Embryonic facial prominence (tissue), 1 donor: ENCODE results near the gene NELFCD.
"Not testable (repeated sequence)": the region's sequence is repeated elsewhere in the genome, so short reads cannot be mapped to it uniquely, and the experiment has no call there.

ENCODE experiments used
- DNase-seq: peaks from one replicate; pipeline ENCODE4 v3.0.0-alpha.2; 2016; ENCODE audit errors: extremely low spot score

The NELFCD gene

GRCh38 chr20:59025511-59025910, 44.5 kb downstream of the NELFCD start:
- no peak for DNase-seq

DNA sequence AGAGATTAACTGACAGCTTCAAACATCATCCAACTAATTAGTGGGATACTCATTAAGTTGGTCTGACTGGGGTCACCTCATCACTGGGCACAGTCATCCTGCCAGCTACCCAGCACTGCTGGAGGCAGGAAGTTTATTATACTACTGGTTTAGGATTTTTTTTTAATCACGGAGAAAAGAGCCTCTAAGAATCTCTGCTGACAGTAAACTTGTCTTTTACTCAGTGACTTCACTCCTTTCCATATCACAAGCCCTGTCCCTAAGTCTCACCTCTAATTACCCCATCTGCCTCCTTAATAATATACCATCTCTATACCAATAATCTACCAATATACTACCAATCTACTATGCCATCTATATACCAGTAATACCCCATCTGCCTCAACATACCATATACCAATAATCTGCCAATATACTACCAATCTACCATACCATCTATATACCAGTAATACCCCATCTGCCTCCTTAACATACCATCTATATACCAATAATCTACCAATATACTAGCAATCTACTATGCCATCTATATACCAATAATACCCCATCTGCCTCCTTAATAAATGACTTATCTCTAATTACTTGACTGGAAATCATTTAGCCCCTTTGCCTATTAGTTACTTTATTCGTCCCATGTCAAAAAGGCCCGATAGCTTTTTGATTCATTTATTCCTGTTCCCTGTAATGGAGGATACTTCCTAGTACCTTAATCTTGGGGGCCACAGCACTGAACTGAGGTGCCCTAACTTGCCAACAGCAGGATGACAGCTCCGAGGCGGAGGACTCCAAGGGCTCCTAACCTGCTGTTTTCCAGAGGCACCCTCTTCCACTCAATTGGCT, 46.1 kb downstream of the NELFCD start:
- no peak for DNase-seq

- no peak for DNase-seq
Observed at GRCh38 chr20:59027741-59028320, 46.8 kb downstream of the NELFCD start.

- no peak for DNase-seq
Observed at GRCh38 chr20:59028812-59029211, 47.8 kb downstream of the NELFCD start.

DNA sequence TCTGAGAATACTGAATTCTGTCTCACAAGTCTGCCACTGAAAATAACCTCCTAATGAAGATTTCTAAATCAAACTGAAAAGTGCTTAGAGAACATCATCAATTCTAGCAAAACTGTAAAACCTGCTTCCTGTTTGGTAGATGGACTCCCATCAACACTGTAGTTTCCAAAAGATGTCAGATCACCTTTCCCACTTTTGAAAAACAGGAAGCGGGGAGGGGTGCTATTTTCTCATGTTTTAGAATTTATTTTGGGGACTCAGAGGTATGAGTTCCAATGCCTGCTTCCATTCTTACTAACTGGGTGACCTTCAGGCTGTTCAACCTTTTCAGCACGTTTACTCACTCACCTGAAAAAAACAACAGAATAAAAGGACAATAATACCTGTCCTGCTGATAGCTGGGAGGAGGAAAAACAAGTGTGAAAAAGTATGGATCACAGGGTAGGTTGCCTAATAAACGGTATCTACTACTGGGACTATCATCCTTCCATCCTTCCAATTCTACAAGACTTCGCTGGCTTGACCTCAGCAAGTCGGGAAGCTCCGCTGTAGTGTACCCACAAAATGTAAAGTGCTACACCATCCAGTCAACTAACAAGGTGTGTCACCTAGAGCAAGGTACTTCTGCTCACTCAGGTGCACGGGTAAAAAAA, 50.0 kb downstream of the NELFCD start:
- no peak for DNase-seq

- no peak for DNase-seq
Observed at GRCh38 chr20:59031564-59032022, 50.5 kb downstream of the NELFCD start.

- DNase-seq: peak; percentile 94
Observed at GRCh38 chr20:59032023-59032712, 51.1 kb downstream of the NELFCD start, which contains the start of gene ATP5F1E. ATP5F1E (minus strand) TSS chr20:59032335; CDS start chr20:59032251, 84 bp downstream.

DNA sequence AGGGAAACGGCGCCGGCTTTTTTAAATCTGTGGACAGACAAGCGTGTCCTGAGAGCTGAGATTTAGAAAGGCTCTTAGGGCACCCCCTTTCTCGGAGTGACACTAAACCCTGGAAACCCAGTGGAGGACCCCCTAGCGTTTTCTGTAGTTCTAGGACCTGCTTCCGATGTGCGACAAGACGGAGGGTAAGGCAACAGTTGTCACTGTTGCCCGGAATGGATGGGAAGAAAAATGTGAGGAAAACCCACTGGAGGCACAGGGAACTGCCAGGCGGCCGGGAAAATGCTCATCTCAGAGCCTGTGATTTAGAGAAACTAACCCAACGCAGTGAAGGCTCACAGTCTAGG, 51.6 kb downstream of the NELFCD start:
- peak; percentile 38 for DNase-seq

DNA sequence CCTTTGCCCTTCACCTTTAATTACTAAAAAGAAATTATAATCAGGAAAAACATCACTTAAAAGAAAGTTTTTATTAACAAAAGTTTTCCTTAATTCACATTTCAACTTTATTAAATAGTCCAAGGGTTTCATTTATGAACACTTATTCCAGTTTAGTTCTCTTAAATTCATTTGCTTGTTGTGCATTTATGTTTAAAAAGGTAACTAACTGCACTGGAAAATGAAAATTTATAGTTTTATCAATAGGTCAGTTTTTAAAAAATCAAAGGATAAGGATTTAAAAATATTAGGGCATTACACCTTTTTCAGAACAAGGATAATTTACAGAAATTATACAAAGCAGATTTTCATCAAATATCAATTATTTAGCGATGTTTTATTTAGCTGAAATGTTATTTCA, 52.0 kb downstream of the NELFCD start:
- no peak for DNase-seq

- DNase-seq: no peak
Observed at GRCh38 chr20:59033616-59034165, 52.6 kb downstream of the NELFCD start.

GRCh38 chr20:59035381-59035780, 54.3 kb downstream of the NELFCD start:
- DNase-seq: no peak

DNA sequence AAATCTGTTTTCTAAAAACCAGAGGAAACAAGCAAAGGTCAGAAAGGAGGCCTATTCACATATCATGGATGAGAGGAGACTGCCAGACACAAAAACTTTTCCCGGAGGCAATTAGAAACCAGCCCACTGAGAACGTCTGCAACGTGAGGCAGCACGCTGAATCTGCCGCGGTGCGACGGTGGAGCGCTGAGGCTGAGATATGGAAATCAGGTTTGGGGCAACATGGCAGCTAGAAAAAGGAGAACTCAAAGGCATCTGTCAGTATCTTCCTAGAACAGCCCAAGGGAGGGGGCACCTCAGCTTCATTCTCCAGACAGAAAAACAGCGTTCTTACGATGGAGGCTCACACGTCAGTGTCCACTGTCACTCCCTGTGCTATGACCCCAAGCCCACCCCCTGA, 56.3 kb downstream of the NELFCD start:
- DNase-seq: no peak

- DNase-seq: no peak
Observed at GRCh38 chr20:59039233-59039632, 58.2 kb downstream of the NELFCD start.

DNA sequence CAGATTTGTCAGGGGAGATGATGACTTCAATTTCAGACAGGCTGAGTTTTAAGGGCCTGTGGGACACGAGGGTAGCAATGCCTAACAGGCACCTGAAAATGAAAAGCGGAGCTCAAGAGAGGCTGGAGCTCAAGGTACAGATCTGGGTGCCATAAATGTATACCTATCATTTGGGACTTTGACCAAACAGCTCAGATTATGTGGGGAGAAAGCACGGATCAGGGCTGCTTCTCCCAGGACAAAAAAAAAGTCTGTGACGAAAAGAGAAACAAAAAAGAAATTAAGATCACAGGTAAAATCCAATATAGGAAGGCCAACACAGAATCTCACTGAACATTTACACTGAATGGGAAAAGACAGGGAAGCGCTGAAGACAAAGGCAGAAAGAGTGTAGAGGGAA, 59.6 kb downstream of the NELFCD start:
- no peak for DNase-seq

GRCh38 chr20:59041487-59041886, 60.4 kb downstream of the NELFCD start:
- DNase-seq: not testable (repeated sequence)

GRCh38 chr20:59042151-59042795, 61.2 kb downstream of the NELFCD start, which contains the start of gene PRELID3B:
PRELID3B (minus strand) TSS chr20:59042786; CDS start chr20:59042730, 56 bp downstream.
- no peak for DNase-seq

DNA sequence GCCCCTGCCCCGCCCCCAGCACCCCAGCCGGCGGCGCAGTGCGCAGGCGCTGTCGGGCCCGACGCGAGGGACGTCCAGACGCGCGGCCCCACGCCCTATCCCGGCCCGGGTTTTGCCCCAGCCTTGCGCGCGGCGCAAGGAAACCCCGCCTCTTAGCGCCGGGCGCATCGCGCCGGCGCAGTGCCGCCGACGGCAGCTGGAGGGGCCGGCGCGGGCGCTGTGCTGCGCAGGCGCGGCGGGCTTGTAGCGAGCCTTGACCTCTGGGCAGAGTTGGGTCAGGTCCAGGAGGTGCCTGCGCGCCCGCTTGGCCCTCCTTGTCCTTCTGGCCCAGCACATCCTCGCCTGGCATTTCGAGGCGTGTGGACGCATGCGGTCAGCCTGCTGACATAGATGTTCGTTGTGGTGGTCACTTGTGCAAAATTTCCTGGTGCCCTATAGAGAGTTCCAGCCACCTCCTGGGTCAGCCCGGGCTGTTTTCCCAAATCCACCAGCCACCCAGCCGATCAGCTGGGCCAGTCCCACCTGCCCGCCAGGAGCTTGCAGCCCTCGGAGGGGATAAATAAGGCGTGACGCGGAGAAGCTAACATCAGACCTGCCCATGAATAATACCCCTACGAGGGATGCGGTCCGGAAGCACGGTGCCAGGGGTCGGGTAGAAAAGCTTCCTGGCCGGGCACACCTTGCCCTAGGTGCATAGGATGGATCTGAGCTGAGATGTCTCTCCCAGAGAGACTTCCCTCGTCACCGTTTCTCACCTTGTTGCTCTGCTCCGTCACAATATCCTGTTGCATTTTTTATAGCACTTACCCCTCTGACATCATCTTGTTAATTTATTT, 62.0 kb downstream of the NELFCD start:
- peak; percentile 59 for DNase-seq

DNA sequence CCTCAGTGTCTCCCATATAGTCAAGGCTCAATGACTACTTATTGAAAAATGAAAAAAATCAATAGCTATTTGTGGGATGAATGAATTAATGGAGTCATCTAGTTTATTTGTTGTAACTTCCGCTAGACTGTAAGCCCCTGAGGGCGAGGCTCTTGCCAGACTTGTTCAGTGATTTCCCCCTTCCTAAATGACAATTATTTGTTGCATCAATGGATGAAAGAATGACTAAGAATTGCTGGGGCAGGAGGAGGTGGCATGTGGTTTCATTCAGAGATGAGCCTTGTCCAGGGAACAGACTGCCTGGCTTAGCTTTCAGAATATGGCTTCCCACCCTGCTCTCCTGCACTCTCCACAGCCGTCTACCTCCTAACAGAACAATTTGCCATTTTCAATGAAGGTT, 62.6 kb downstream of the NELFCD start:
- DNase-seq: no peak

DNA sequence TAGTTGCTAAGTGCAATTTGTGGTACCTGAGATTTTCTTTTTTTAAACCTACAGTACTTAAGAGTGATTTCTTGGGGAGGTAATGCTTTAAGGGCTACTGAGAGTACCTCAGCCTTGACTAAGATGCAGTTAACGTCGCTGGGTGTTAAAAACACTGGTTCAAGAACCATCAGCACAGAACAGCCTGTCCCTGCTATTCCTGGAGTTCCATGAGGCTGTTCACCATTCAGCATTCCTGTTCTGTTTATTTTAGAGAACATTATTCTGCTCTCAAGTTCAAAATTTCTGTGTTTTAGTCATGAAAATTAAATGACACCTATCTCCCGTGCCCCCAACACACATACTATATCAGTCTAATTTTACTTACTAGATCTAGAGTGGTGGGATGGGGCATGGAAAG, 63.2 kb downstream of the NELFCD start:
- DNase-seq: no peak
